IPS-11a (cell line): ENCODE results near the gene ZNF764.
"Not testable (repeated sequence)": the region's sequence is repeated elsewhere in the genome, so short reads cannot be mapped to it uniquely, and the experiment has no call there.

Experiments used
- H3K4me3 ChIP-seq: one replicate; pipeline ENCODE4 v1.5.1; 2013; ENCODE audit warnings: low read depth, low read length, control low read depth

ZNF764 gene

DNA sequence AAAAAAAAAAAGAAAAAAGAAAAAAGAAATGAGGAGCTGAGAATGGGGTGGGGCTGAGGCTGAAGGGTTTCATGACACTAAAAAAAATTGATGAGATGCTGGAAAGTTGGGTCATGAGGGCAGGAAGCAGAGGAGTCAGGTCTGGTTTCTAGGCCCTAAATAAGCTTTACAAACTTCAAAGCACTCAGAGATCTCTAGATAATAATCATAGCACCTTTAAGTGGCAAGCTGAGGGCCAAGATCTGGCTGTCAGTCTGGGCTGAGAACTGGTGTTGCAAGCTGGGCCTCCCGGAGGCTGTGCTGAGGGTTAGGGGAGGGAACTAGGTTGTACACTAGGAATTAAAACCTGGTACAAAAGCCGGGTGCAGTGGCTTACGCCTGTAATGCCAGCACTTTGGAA, 6.4 kb downstream of the ZNF764 start:
- no peak overlapping the region for H3K4me3 ChIP-seq

DNA sequence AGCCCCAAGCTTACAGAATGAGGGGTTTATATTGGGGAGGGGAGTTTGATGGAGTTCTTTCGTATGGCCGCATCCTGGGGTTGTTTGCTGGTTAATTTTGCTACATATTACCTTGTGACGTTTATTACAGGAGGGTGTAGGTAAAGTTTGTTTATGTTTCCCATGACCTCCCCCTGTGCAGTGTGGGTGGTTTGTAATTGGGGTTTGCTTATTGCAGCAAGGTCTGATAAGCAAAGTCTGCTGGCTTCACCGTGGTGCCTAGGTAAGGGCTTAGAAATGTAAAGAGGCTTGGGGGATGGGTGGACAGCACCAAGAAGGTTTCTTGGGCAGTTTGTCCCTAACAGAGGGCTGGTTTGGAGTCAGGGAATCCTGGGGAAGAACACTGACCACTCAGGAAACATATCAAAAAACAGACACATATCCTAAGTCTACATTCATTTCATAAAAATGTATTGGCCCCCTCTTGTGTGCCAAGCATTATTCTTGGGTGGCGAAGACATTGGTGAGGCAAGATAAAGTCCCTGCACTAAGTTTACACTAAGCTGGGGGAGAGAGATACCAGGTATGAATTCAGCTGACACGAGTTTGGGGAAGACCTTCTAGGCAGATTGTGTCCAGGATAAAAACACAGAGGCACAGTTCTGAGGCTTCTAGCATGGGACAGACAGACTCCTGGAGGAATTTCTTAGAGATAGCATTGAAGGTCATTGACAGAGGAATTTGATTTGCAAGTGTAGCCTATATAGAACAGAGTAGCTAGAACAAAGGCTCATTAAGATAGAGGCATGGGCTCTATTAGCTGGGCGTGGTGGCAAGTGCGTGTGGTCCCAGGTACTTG, 9.5 kb downstream of the ZNF764 start:
- no peak overlapping the region for H3K4me3 ChIP-seq

DNA sequence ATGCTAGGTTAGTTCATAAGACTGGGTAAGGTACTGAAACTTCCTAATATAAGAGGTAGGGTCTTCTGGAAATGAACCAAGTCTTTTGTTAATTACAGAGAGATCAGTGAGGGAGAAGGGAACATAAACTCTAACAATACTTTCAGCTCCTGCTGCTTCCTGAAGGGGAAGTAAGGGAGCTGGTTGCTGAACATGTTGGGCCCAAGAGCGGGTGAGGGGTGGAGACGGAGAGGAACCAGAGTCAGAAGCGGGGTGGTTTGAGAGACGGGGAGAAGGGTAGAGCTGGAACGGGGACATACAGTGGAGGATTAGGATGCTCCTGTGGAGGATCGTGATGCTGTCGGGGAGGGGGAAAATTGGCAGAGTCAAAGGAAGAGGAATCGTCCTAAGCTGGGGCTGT, 12.1 kb downstream of the ZNF764 start:
- H3K4me3 ChIP-seq, result no peak overlapping the region

GRCh38 chr16:30543067-30543466, 15.1 kb downstream of the ZNF764 start:
- H3K4me3 ChIP-seq, result no peak overlapping the region

DNA sequence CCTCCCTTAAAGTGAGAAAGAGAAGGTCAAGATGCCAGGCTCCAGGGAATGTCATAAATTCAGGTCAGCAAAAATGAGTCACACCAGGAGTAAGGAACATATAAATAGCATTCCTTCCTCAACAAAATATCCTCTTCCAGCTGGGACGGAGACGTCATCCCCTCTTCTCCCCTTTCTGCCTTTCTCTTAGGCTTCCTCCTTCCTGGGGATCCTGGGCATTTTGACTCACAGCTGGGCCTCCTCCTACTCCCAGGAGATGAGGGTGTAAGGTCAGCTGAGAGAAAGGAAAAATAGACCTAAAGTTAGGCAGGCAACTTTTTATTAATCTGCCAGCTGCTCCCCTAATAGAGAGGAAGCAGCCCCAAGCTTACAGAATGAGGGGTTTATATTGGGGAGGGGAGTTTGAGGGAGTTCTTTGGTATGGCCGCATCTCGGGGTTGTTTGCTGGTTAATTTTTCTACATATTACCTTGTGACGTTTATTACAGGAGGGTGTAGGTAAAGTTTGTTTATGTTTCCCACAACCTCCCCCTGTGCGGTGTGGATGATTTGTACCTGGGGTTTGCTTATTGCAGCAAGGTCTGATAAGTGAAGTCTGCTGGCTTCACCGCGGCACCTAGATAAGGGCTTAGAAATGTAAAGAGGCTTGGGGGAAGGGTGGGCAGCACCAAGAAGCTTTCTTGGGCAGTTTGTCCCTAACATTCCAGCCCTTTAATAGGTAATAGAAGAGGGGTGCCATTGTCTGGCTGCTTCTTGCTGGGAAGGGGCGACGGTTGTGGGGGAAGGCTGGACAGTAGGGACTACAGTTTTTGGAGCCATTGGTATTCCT, 16.5 kb downstream of the ZNF764 start:
- no peak overlapping the region for H3K4me3 ChIP-seq

GRCh38 chr16:30540916-30541464, 17.2 kb downstream of the ZNF764 start:
- H3K4me3 ChIP-seq, result not testable (repeated sequence)

DNA sequence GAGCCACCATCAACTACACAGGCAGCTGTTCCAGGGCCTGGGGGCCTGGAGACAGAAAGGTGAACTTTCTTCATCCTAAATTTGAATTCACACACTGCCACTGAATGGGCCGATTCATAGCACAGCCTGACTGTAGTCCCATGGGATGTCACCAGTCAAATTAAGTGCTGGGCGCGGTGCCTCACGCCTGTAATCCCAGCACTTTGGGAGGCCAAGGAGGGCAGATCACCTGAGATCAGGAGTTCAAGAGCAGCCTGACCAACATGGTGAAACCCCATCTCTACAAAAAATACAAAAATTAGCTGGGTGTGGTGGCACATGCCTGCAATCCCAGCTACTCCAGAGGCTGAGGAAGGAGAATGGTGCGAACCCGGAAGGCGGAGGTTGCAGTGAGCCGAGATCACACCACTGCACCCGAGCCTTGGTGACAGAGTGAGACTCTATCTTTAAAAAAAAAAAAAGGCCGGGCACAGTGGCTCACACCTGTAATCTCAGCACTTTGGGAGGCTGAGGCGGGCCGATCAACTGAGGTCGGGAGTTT, 18.1 kb downstream of the ZNF764 start:
- H3K4me3 ChIP-seq, result not testable (repeated sequence)

DNA sequence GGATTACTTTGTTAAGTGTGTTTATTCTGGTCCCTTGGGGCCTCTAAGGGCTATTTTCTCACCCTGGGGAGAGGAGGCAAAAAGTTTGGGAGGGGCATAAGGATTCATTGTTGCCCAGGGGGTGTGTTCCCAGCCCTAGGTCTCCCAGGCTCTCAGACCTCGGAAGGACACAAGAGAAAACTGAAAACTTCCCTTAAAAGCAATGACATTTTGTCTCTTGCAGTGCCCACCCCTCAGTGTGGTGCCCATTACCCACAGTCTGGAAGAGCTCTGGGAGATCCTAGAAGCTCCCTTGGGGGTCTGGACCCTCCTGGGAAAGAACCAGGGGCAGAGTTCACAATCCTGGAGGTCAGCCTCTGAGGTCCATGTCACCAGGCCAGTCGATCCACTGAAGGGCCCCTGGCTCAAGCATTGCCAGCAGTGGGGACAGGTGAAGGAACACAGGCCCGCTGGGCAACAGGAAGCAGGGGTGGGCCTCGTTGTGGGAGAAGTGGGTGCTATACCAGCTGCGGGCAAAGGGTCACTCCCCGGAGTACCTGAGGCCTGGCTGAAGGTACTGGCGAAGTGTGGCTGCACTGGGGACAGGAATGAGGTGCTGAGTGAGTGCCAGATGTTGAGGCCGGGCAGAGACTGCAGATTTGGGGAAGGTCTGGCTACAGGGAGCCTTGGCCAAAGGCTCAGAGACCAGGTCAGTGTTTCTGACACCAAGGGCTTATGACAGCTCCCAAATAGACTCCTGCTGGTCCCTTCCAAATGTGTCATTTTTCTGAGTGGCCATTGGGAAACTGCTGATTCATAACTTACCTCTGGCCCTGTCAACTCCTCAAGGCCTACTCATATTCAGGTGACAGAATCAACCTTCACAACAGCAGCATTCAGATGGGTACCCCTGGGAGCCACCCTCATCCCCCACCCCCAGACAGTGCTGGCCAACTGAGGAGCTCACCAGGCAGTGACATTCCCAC, 18.9 kb downstream of the ZNF764 start:
- H3K4me3 ChIP-seq, result no peak overlapping the region

- not testable (repeated sequence) for H3K4me3 ChIP-seq
Observed at GRCh38 chr16:30536391-30537024, 21.7 kb downstream of the ZNF764 start.

DNA sequence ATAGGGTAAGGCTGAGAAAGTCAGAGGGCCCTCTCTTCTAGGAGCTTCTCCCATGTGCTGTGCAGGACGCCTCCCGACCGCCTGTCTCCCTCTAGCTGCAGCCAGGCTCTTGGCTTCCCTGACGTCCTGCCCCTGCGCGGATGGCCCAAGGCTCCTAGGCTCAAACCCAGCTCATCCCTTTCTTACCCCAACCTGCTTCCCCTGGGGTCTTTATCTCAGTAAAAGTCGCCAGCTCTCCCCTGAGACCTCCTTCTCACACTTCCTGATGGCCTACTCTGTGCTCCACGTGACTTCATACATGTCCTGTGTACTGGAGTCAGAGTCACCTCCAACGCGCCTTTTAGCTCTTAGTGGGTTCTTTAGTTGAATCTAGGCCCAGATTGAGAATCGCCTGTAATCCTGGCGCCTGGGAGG, 22.4 kb downstream of the ZNF764 start:
- H3K4me3 ChIP-seq, result peak overlapping the region; percentile 70

- peak overlapping the region; percentile 70 for H3K4me3 ChIP-seq
Observed at GRCh38 chr16:30535106-30535776, 22.9 kb downstream of the ZNF764 start.

DNA sequence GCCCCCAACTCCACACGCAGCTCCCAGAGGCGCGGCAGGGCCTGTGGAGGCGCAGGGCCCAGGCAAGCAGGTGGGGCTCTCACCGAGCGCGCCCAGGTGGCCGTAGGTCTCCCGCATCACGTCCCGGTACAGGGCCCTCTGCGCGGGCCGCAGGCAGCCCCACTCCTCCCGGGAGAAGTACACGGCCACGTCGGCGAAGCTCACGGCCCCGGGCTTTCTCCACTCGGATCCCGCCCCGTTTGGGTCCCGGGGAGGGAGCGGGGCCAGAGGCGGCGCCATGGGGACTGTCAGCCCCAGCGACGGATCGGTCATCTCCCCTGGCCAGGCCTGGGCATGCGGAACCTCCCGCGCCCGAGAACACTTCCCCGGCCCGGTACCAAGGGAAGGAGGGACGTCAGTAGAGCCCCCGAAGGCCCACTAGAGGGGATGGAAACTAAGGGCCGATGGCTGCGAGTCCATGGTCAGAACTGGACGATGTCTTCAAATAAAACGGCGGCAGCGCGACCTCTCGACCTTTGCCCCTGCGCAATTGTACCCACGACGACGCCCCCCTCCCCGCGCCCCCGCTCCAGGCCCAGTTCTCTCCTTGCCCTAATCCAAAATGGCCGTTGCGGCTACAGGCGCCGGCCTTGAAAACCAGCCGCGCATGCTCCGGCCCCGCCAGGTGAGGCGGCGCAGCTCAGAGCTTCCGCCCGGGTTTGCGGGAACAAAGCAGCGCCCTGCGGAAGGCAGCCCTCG, 23.6 kb downstream of the ZNF764 start, which contains the start of gene ZNF747:
TSS of gene ZNF747 (minus strand) at position 491 of the 738 bp plus-strand sequence. CDS start at position 312, 179 bp downstream.
- H3K4me3 ChIP-seq, result peak within 1 kb of the TSS; percentile 70

DNA sequence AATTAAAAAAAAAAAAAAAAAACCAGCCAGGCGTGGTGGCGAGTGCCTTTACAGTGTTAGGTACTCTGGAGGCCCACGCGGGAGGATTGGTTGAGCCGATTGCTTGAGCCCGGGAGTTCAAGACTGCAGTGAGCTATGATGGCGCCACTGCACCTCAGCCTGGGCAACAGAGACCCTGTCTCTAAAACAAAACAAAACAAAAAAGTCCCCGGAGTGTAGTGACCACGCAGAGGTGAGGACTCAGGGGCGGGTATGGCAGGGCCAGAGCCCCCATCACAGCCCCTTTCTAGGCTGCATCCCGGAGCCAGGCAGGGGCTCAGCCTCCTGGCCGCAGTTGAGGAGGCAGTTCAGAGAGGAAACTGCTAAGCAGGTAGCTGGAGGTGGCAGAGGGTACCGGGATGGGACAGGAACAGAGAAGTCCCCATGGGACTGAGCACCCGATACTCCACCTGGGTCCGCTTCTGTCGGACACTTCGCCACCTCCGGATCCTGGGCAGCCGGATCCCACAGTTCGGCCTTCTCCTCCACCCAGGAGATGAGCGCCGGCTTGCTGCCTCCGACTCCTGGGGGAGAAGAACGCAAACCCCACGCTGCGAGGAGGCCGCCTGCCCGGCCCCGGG, 24.3 kb downstream of the ZNF764 start:
- H3K4me3 ChIP-seq, result peak overlapping the region; percentile 70

GRCh38 chr16:30533146-30533522, 25.0 kb downstream of the ZNF764 start:
- no peak overlapping the region for H3K4me3 ChIP-seq

- no peak overlapping the region for H3K4me3 ChIP-seq
Observed at GRCh38 chr16:30532285-30533145, 25.7 kb downstream of the ZNF764 start.

- H3K4me3 ChIP-seq, result no peak overlapping the region
Observed at GRCh38 chr16:30530163-30531037, 27.8 kb downstream of the ZNF764 start.
